Forelimb muscle (tissue), 1 donor: ENCODE data around the gene RABEPK. TPM values are rescaled to one million over a fixed set of nuclear protein-coding genes. Genes with fewer than 3 reads are reported as not detected.

Experiments used
- polyA plus RNA-seq: library from polyadenylated mRNA; unstranded; fragments of 120-200 nt; gene quantifications from one replicate; pipeline ENCODE4 v1.2.1, GENCODE V29; 2013; ENCODE audit not compliant: insufficient read length

The RABEPK gene
- polyA plus RNA-seq, 1 donor, result 15.4 TPM

Other genes starting within 250 kb of the RABEPK start
- gene SCAI, start 57.0 kb upstream of the RABEPK start, polyA plus RNA-seq, result 9.3 TPM
- gene PPP6C, start 10.7 kb upstream of the RABEPK start, polyA plus RNA-seq, result 34.0 TPM
- gene HSPA5, start 40.8 kb downstream of the RABEPK start, polyA plus RNA-seq, result 124 TPM
- 20.5 TPM for gene GAPVD1, start 61.3 kb downstream of the RABEPK start, polyA plus RNA-seq